MM.1S (cell line): Measurements from ENCODE around the gene PLCB2.

Experiments used
- DNase-seq: peaks from one replicate; pipeline ENCODE4 v3.0.0-alpha.2; 2015
- H2AFZ ChIP-seq: fragments of 300-600 bp; sonication (generic); 2 replicates; pipeline ENCODE4 v1.6.0; 2016; ENCODE audit warnings: antibody characterized with exemption, low read length
- H3F3A ChIP-seq: fragments of 300-600 bp; sonication (generic); 2 replicates; pipeline ENCODE4 v1.6.1; 2016; ENCODE audit warnings: mild to moderate bottlenecking, antibody characterized with exemption, low read length, moderate library complexity, mixed read lengths; ENCODE audit not compliant: insufficient read depth
- H3K27ac ChIP-seq: fragments of 300-600 bp; sonication (generic); 2 replicates; pipeline ENCODE4 v1.5.1; 2016; ENCODE audit warnings: mild to moderate bottlenecking, low read length
- H3K27me3 ChIP-seq: fragments of 300-600 bp; sonication (generic); replicated peaks from 2 replicates; pipeline ENCODE4 v1.6.0; 2016; ENCODE audit warnings: low read length; ENCODE audit not compliant: insufficient read depth
- H3K36me3 ChIP-seq: fragments of 300-600 bp; sonication (generic); replicated peaks from 2 replicates; pipeline ENCODE4 v1.6.1; 2016; ENCODE audit warnings: mild to moderate bottlenecking, low read length, mixed read lengths; ENCODE audit not compliant: insufficient read depth
- H3K4me1 ChIP-seq: fragments of 300-600 bp; sonication (generic); 2 replicates; pipeline ENCODE4 v1.6.1; 2016; ENCODE audit warnings: low read length, mixed read lengths
- H3K4me2 ChIP-seq: fragments of 300-600 bp; sonication (generic); 2 replicates; pipeline ENCODE4 v1.6.0; 2016; ENCODE audit warnings: low read depth, low read length
- H3K4me3 ChIP-seq: fragments of 300-600 bp; sonication (generic); 2 replicates; pipeline ENCODE4 v1.5.1; 2016; ENCODE audit warnings: low read length, mixed read lengths
- H3K79me2 ChIP-seq: fragments of 300-600 bp; sonication (generic); 2 replicates; pipeline ENCODE4 v1.6.1; 2016; ENCODE audit warnings: mixed run types, low read length, mixed read lengths
- H3K9ac ChIP-seq: fragments of 300-600 bp; sonication (generic); 2 replicates; pipeline ENCODE4 v1.6.1; 2016; ENCODE audit warnings: low read length, mixed read lengths
- H3K9me2 ChIP-seq: fragments of 300-600 bp; sonication (generic); replicated peaks from 2 replicates; pipeline ENCODE4 v1.6.1; 2016; ENCODE audit warnings: mild to moderate bottlenecking, low read length, mixed read lengths; ENCODE audit not compliant: insufficient read depth
- H3K9me3 ChIP-seq: fragments of 300-600 bp; sonication (generic); replicated peaks from 2 replicates; pipeline ENCODE4 v1.6.1; 2016; ENCODE audit warnings: mild to moderate bottlenecking, low read length, mixed read lengths; ENCODE audit not compliant: insufficient read depth
- H4K20me1 ChIP-seq: fragments of 300-600 bp; sonication (generic); 2 replicates; pipeline ENCODE4 v1.6.1; 2016; ENCODE audit warnings: mild to moderate bottlenecking, low read length, moderate library complexity, mixed read lengths; ENCODE audit not compliant: insufficient read depth
- EZH2 ChIP-seq: fragments of 300-600 bp; sonication (generic); optimal IDR thresholded peaks from 2 replicates; pipeline ENCODE3; 2017; ENCODE audit warnings: low read depth, mild to moderate bottlenecking, antibody characterized with exemption, low read length, mixed read lengths
- EZH2phosphoT487 ChIP-seq: fragments of 300-600 bp; sonication (generic); IDR thresholded peaks from 2 replicates; pipeline ENCODE4 v1.6.1; 2018; ENCODE audit warnings: antibody characterized with exemption, low read length
- TF ChIP-seq, protein P1 (sequence below): fragments of 300-600 bp; sonication (generic); IDR thresholded peaks from 2 replicates; pipeline ENCODE4 v1.5.1; 2016; ENCODE audit warnings: antibody characterized with exemption, low read length, mixed read lengths

Gene PLCB2

DNA sequence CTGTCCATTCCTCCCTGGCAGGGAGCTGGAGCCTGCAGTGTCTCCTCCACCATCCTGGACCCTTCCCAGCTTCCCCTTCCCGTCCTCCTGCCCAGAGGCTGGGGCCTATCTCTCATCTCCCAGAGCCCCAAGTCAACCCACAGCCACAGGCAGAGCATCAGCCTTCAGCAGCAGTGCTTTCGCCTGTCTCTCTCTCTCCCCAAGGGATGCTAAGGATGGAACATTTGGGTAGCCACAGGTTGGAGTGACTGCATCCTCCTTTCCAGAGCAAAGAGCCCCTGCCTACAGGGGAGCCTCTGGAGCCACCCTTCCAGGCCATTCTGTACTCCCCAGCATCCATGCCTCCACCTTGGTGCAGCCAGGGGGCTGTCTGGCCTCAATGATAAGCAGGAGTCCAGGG is 4.2 kb downstream of the PLCB2 start:
- Histone ChIP-seq H3K9me2 (no peaks in the 10 kb centered on the region), H3K9me3 (no peaks in the 10 kb centered on the region), H3K4me3 (no peak overlapping the region), H3K79me2 (no peaks in the 10 kb centered on the region), H3K4me2 (no peak overlapping the region), H3K27me3 (peaks cover 8% of the 10 kb centered on the region; the same call in 1 of the 2 replicates), H3K4me1 (no peaks in the 10 kb centered on the region), H3K36me3 (no peaks in the 10 kb centered on the region), H3K9ac (no peak overlapping the region), H2AFZ (no peak overlapping the region), H3F3A (no peaks in the 10 kb centered on the region), H4K20me1 (no peaks in the 10 kb centered on the region), H3K27ac (no peak overlapping the region)
- TF ChIP-seq EZH2phosphoT487 (no peak), EZH2 (no peak)
- TF ChIP-seq, protein P1, sequence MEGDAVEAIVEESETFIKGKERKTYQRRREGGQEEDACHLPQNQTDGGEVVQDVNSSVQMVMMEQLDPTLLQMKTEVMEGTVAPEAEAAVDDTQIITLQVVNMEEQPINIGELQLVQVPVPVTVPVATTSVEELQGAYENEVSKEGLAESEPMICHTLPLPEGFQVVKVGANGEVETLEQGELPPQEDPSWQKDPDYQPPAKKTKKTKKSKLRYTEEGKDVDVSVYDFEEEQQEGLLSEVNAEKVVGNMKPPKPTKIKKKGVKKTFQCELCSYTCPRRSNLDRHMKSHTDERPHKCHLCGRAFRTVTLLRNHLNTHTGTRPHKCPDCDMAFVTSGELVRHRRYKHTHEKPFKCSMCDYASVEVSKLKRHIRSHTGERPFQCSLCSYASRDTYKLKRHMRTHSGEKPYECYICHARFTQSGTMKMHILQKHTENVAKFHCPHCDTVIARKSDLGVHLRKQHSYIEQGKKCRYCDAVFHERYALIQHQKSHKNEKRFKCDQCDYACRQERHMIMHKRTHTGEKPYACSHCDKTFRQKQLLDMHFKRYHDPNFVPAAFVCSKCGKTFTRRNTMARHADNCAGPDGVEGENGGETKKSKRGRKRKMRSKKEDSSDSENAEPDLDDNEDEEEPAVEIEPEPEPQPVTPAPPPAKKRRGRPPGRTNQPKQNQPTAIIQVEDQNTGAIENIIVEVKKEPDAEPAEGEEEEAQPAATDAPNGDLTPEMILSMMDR: no peak
- no peak for DNase-seq

DNA sequence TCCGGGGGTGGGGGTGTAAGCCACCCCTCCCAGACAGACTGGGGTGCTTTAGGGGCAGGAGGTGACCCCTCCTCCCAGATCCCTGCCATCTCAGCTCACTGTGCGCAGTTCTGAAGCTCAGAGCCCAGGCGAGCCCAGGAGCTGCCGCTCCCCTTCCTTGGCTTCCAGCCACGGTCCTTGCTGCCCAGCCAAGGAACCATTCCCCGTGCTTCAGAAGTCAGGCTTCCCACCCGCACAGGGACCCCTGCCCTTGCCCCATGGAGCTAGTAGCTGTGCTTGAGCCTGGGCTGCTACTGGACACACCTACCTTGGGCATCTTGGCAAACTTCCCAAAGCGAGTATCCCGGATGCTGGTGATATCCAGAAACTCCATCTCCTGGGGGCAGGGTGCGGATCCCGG is 4.8 kb downstream of the PLCB2 start:
- no peak for TF ChIP-seq EZH2phosphoT487
- TF ChIP-seq, protein P1: no peak
- no peak for TF ChIP-seq EZH2
- peaks cover 8% of the 10 kb centered on the region; the same call in 1 of the 2 replicates for H3K27me3 ChIP-seq
- no peak overlapping the region for H3K4me3 ChIP-seq

DNA sequence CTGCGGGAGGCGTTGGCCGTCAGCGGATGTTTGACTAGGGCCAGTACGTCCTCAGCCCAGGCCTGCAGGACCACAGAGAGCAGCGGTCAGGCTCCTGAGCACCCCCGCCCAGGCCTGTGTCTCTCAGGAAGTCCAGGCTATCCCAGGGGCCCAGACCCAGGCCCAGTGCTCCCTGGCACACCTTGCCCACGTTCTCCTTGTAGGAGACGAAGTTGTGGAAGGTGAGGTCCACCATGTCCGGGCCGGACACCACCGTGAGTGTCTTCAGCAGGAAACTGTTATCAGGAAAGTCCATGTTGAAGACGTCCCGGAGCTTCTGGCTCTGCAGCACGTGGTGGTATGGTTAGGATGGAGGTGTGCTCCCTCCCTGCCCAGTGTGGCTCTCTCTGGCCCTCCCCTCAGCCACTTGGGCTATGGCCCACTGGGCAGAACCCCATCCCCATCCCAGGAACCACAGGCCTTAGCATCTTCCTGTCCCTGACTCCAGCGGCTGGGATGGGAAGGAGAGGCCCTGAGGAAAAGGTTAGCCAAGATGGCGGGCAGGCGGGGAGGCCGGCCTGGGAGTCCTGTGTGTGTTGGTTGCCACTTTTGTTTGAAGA is 5.3 kb downstream of the PLCB2 start:
- H3K27me3 ChIP-seq: peaks cover 8% of the 10 kb centered on the region; the same call in 1 of the 2 replicates
- H3K36me3 ChIP-seq: no peaks in the 10 kb centered on the region
- H3K27ac ChIP-seq: no peak overlapping the region
- no peak overlapping the region for H3K9ac ChIP-seq
- H3K9me2 ChIP-seq: no peaks in the 10 kb centered on the region
- no peak overlapping the region for H3K4me3 ChIP-seq
- H2AFZ ChIP-seq: no peak overlapping the region
- no peaks in the 10 kb centered on the region for H3K9me3 ChIP-seq
- H3K4me1 ChIP-seq: no peaks in the 10 kb centered on the region
- no peak for TF ChIP-seq EZH2phosphoT487
- TF ChIP-seq, protein P1: no peak
- no peak for TF ChIP-seq EZH2
- DNase-seq: no peak
- no peak overlapping the region for H3K4me2 ChIP-seq
- H3F3A ChIP-seq: no peaks in the 10 kb centered on the region
- no peaks in the 10 kb centered on the region for H3K79me2 ChIP-seq
- no peaks in the 10 kb centered on the region for H4K20me1 ChIP-seq

More for the DNA sequence above, 4.8 kb downstream of the PLCB2 start:
- no peak overlapping the region for H3K27ac ChIP-seq
- no peaks in the 10 kb centered on the region for H3K36me3 ChIP-seq
- H4K20me1 ChIP-seq: no peaks in the 10 kb centered on the region
- no peak for DNase-seq
- no peaks in the 10 kb centered on the region for H3K9me3 ChIP-seq
- H3F3A ChIP-seq: no peaks in the 10 kb centered on the region
- H3K79me2 ChIP-seq: no peaks in the 10 kb centered on the region
- no peaks in the 10 kb centered on the region for H3K9me2 ChIP-seq
- no peak overlapping the region for H3K4me2 ChIP-seq
- H3K4me1 ChIP-seq: no peaks in the 10 kb centered on the region
- H3K9ac ChIP-seq: no peak overlapping the region
- no peak overlapping the region for H2AFZ ChIP-seq
